A549 (cell line): Measurements from ENCODE around the gene C12orf75. TPM values are rescaled to one million over a fixed set of nuclear protein-coding genes. Genes with fewer than 3 reads are reported as not detected.
A peak's percentile ranks its signal among the peaks of the same experiment; 100 is the strongest.

Experiments used
- ATAC-seq, 2 experiments: fragments of 200-7000 bp in 1 of 2; fragments of >200 bp in 1 of 2; cut with Nextera tagmentation in 1 of 2; cut with Tn5 transposase in 1 of 2; 3 replicates each; pipeline versions ENCODE4 v1.8.0 to v1.9.1; 2018 to 2020; ENCODE audit warnings: mild to moderate bottlenecking in 1 of 2, moderate library complexity in 1 of 2
- CTCF ChIA-PET: fragments of 300-600 bp; sonication (Branson Sonifier 250); formaldehyde crosslinking; extraction: SDS; loops from one replicate; lab custom pipeline; 2021; ENCODE audit warnings: antibody characterized with exemption, inconsistent platforms; lab: Yijun Ruan, JAX
- POLR2A ChIA-PET: fragments of 350-600 bp; formaldehyde crosslinking; extraction: SDS; loops from one replicate; lab custom pipeline; 2021; ENCODE audit warnings: antibody characterized with exemption, inconsistent platforms; lab: Yijun Ruan, JAX
- DNase-seq, 2 experiments: peaks; one replicate each; pipeline versions ENCODE4 v3.0.0 to v3.0.0-alpha.2; 2011 to 2016; ENCODE audit warnings: low read depth in 1 of 2, low spot score in 1 of 2
- FAIRE-seq: peaks from 2 replicates; lab custom pipeline; 2011; peaks lifted over from hg19 to GRCh38; lab: Jason Lieb, UNC
- H3K27ac ChIP-seq, 2 experiments: fragments of >200 bp; sonication (Bioruptor Twin); formaldehyde crosslinking; 3 replicates each; pipeline ENCODE4 v1.5.1; 2016 to 2017
- H3K4me1 ChIP-seq: fragments of >200 bp; sonication (Bioruptor Twin); formaldehyde crosslinking; 3 replicates; pipeline ENCODE4 v1.6.1; 2016
- H3K4me2 ChIP-seq: fragments of >200 bp; sonication (Bioruptor Twin); formaldehyde crosslinking; 3 replicates; pipeline ENCODE4 v1.6.1; 2016
- H3K4me3 ChIP-seq: fragments of >200 bp; sonication (Bioruptor Twin); formaldehyde crosslinking; 3 replicates; pipeline ENCODE4 v1.5.1; 2016
- H3K9me3 ChIP-seq: fragments of >200 bp; sonication (Bioruptor Twin); formaldehyde crosslinking; 3 replicates; pipeline ENCODE4 v1.6.1; 2016
- BHLHE40 ChIP-seq: IDR thresholded peaks from 2 replicates; pipeline ENCODE4 v1.6.1; 2012; ENCODE audit warnings: low read depth, low read length, inconsistent platforms
- CHD2 ChIP-seq: fragments of 150-350 bp; IDR thresholded peaks from 2 replicates; pipeline ENCODE4 v1.6.1; 2014; ENCODE audit warnings: low read length; ENCODE audit not compliant: partially characterized antibody
- CHD4 ChIP-seq: fragments of 200-600 bp; sonication (generic); IDR thresholded peaks from 2 replicates; pipeline ENCODE4 v1.6.1; 2016; ENCODE audit warnings: antibody characterized with exemption, mild to moderate bottlenecking, borderline replicate concordance
- EHF ChIP-seq: fragments of 250-450 bp; sonication (Bioruptor Pico); IDR thresholded peaks from 2 replicates; pipeline ENCODE4 v1.5.0; 2020; ENCODE audit warnings: mild to moderate bottlenecking
- EHMT2 ChIP-seq: fragments of 200-600 bp; sonication (generic); IDR thresholded peaks from 2 replicates; pipeline ENCODE4 v1.6.1; 2016; ENCODE audit warnings: antibody characterized with exemption, low read depth, mild to moderate bottlenecking, moderate library complexity
- ELK1 ChIP-seq: fragments of 150-350 bp; IDR thresholded peaks from 2 replicates; pipeline ENCODE4 v1.6.1; 2014; ENCODE audit warnings: low read depth, mild to moderate bottlenecking, low read length
- EP300 ChIP-seq, 2 experiments: fragments of >200 bp; sonication (Bioruptor Twin); formaldehyde crosslinking; IDR thresholded peaks; 2 replicates in 1 of 2; 3 replicates in 1 of 2; pipeline ENCODE4 v1.6.1; 2016 to 2017
- FOSL2 ChIP-seq, 2 experiments: fragments of 450-650 bp in 1 of 2; fragments of >200 bp in 1 of 2; sonication (Bioruptor Twin) in 1 of 2; formaldehyde crosslinking; IDR thresholded peaks; 2 replicates each; pipeline versions ENCODE4 v1.5.0 to v1.6.1; 2016 to 2020; ENCODE audit warnings: mild to moderate bottlenecking in 1 of 2, moderate library complexity in 1 of 2
- HES2 ChIP-seq: fragments of >200 bp; sonication (Bioruptor Twin); formaldehyde crosslinking; IDR thresholded peaks from 2 replicates; pipeline ENCODE4 v1.6.1; 2016
- HMGXB4 ChIP-seq: fragments of 250-450 bp; sonication (Bioruptor Pico); IDR thresholded peaks from 2 replicates; pipeline ENCODE4 v1.5.0; 2021; ENCODE audit warnings: mild to moderate bottlenecking, moderate library complexity, borderline replicate concordance
- HOXA7 ChIP-seq: fragments of 250-450 bp; sonication (Bioruptor Pico); IDR thresholded peaks from 2 replicates; pipeline ENCODE4 v1.5.0; 2020; ENCODE audit warnings: mild to moderate bottlenecking, moderate library complexity
- HOXB5 ChIP-seq: fragments of 250-450 bp; sonication (Bioruptor Pico); IDR thresholded peaks from 2 replicates; pipeline ENCODE4 v1.5.0; 2020; ENCODE audit warnings: mild to moderate bottlenecking, moderate library complexity
- JUN ChIP-seq, 2 experiments: fragments of >200 bp; sonication (Bioruptor Twin); formaldehyde crosslinking; IDR thresholded peaks; 2 replicates in 1 of 2; 3 replicates in 1 of 2; pipeline ENCODE4 v1.6.1; 2016 to 2017
- JUNB ChIP-seq: fragments of >200 bp; sonication (Bioruptor Twin); formaldehyde crosslinking; IDR thresholded peaks from 2 replicates; pipeline ENCODE4 v1.6.1; 2016
- NFE2L2 ChIP-seq: fragments of 150-350 bp; conservative IDR thresholded peaks from 2 replicates; pipeline ENCODE4 v1.6.1; 2014; ENCODE audit warnings: low read length
- NR3C1 ChIP-seq: fragments of >200 bp; sonication (Bioruptor Twin); formaldehyde crosslinking; IDR thresholded peaks from 3 replicates; pipeline ENCODE4 v1.6.1; 2017
- PBX3 ChIP-seq: IDR thresholded peaks from 2 replicates; pipeline ENCODE4 v1.6.1; 2012
- PHF8 ChIP-seq: fragments of 200-600 bp; sonication (generic); IDR thresholded peaks from 2 replicates; pipeline ENCODE4 v1.6.1; 2016; ENCODE audit warnings: low read depth, mild to moderate bottlenecking, antibody characterized with exemption, moderate library complexity, borderline replicate concordance
- POLR2A ChIP-seq: IDR thresholded peaks from 2 replicates; pipeline ENCODE4 v1.6.1; 2012; ENCODE audit warnings: mild to moderate bottlenecking, low read length
- POLR2AphosphoS2 ChIP-seq: conservative IDR thresholded peaks from 2 replicates; pipeline ENCODE4 v1.6.1; 2012; ENCODE audit warnings: low read length, improper control_type of control experiment, inconsistent platforms
- RAD21 ChIP-seq, 2 experiments: fragments of >200 bp in 1 of 2; sonication (Bioruptor Twin) in 1 of 2; formaldehyde crosslinking in 1 of 2; IDR thresholded peaks in 1 of 2; conservative IDR thresholded peaks in 1 of 2; 2 replicates in 1 of 2; 3 replicates in 1 of 2; pipeline ENCODE4 v1.6.1; 2012 to 2018; ENCODE audit warnings: inconsistent platforms in 1 of 2
- RARB ChIP-seq: fragments of 250-450 bp; sonication (Bioruptor Pico); IDR thresholded peaks from 2 replicates; pipeline ENCODE4 v1.8.0; 2021; ENCODE audit warnings: mild to moderate bottlenecking, moderate library complexity
- RCOR1 ChIP-seq: fragments of 150-350 bp; IDR thresholded peaks from 2 replicates; pipeline ENCODE4 v1.6.1; 2014; ENCODE audit warnings: antibody characterized with exemption, low read length, low read depth
- RFX5 ChIP-seq: fragments of 450-650 bp; IDR thresholded peaks from 2 replicates; pipeline ENCODE4 v1.7.1; 2014; ENCODE audit warnings: antibody characterized with exemption, mild to moderate bottlenecking, moderate library complexity
- SMC3 ChIP-seq: fragments of >200 bp; sonication (Bioruptor Twin); formaldehyde crosslinking; IDR thresholded peaks from 3 replicates; pipeline ENCODE4 v1.6.1; 2018; ENCODE audit warnings: inconsistent platforms
- SREBF2 ChIP-seq: fragments of 450-650 bp; IDR thresholded peaks from 2 replicates; pipeline ENCODE4 v1.6.1; 2014; ENCODE audit warnings: mild to moderate bottlenecking, moderate library complexity
- TFCP2L1 ChIP-seq: fragments of 250-450 bp; sonication (Bioruptor Pico); IDR thresholded peaks from 2 replicates; pipeline ENCODE4 v1.5.0; 2021; ENCODE audit warnings: mild to moderate bottlenecking
- ZC3H11A ChIP-seq: fragments of 450-650 bp; IDR thresholded peaks from 2 replicates; pipeline ENCODE4 v1.6.1; 2014; ENCODE audit warnings: antibody characterized with exemption, mild to moderate bottlenecking
- ZFP36 ChIP-seq: fragments of 450-650 bp; IDR thresholded peaks from 2 replicates; pipeline ENCODE4 v1.6.1; 2014; ENCODE audit warnings: borderline replicate concordance; ENCODE audit not compliant: partially characterized antibody
- WGBS: methylation state at CpG from one replicate; pipeline ENCODE4 v1.1.6; 2017; ENCODE audit errors: missing lambda C conversion rate; 5-methylcytosine and 5-hydroxymethylcytosine counted together
- polyA plus RNA-seq, 4 experiments: library from polyadenylated mRNA; depleted of rRNA in 3 of 4; stranded (reverse); fragments of >200 nt; fragmentation: RNase III in 1 of 4; extraction: RNeasy Plus Mini Kit Qiagen cat#74134 plus additional on column Dnase treatment in 1 of 4; gene quantifications; 2 replicates in 3 of 4; 3 replicates in 1 of 4; pipeline ENCODE4 v1.2.3, GENCODE V29; 2011 to 2017
- TF ChIP-seq, protein P1 (sequence below): IDR thresholded peaks from 2 replicates; pipeline ENCODE4 v1.6.1; 2012
- TF ChIP-seq, protein P2 (sequence below): fragments of >200 bp; sonication (Bioruptor Twin); formaldehyde crosslinking; IDR thresholded peaks from 3 replicates; pipeline ENCODE4 v1.5.1; 2016
- TF ChIP-seq, protein P3 (sequence below): fragments of >200 bp; sonication (Bioruptor Twin); formaldehyde crosslinking; IDR thresholded peaks from 3 replicates; pipeline ENCODE4 v1.6.1; 2016

C12orf75 gene
- polyA plus RNA-seq, 2 of the 4 experiments (the other 2 are of a cell fraction) = 210 to 298 TPM

- no peaks in the 10 kb centered on the region for H3K9me3 ChIP-seq
- peaks cover 73% of the 10 kb centered on the region for H3K4me1 ChIP-seq
- 0 out of 3 replicates have a peak overlapping the region, but pooled peaks have one; percentile 3 for H3K4me3 ChIP-seq
- H3K4me2 ChIP-seq = peak overlapping the region; percentile 72
- peak; percentile 65 to 78 for ATAC-seq
- H3K27ac ChIP-seq = peak overlapping the region; percentile 67 to 80; a peak in 5 of 6 replicates
- 4% methylated on average over 6 of the region's 6 CpGs for WGBS
- ChIA-PET CTCF (interaction anchor here (0.9 to 1.2 kb wide), 2 partner anchors 8 to 19 kb away, joined by 3 read pairs; no protein-coding TSS in a partner anchor), POLR2A (interaction anchor here (3.1 kb wide), 1 partner anchor 121 kb away, joined by 21 read pairs; the partner anchor contains the start of gene APPL2)
- FAIRE-seq = peak; percentile 59
- DNase-seq = peak in 1 of 2 experiments; percentile 60
- TF ChIP-seq SMC3 = no peak
- TF ChIP-seq JUNB = peak; percentile 84
- TF ChIP-seq BHLHE40 = no peak
- no peak for TF ChIP-seq HES2
- TF ChIP-seq ZFP36 = no peak
- no peak for TF ChIP-seq TFCP2L1 (CRISPR knock-in tag)
- no peak for TF ChIP-seq NFE2L2
- TF ChIP-seq RARB (CRISPR knock-in tag) = no peak
- no peak for TF ChIP-seq JUN (IDR thresholded peaks at IDR 0.05)
- no peak for TF ChIP-seq EHMT2
- TF ChIP-seq, protein P1, sequence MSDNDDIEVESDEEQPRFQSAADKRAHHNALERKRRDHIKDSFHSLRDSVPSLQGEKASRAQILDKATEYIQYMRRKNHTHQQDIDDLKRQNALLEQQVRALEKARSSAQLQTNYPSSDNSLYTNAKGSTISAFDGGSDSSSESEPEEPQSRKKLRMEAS = peak; percentile 43
- TF ChIP-seq EP300 (IDR thresholded peaks at IDR 0.05) = peak in 1 of 2 experiments; percentile 64; a peak in 1 of 5 replicates
- TF ChIP-seq SREBF2 = no peak
- TF ChIP-seq PBX3 = no peak
- TF ChIP-seq CHD4 = no peak
- TF ChIP-seq NR3C1 = no peak
- no peak for TF ChIP-seq POLR2A
- TF ChIP-seq ELK1 = no peak
- no peak for TF ChIP-seq RFX5
- TF ChIP-seq HOXB5 = no peak
- TF ChIP-seq HMGXB4 = no peak
- TF ChIP-seq RCOR1 = no peak
- no peak for TF ChIP-seq POLR2AphosphoS2
- no peak for TF ChIP-seq ZC3H11A
- TF ChIP-seq, protein P2, sequence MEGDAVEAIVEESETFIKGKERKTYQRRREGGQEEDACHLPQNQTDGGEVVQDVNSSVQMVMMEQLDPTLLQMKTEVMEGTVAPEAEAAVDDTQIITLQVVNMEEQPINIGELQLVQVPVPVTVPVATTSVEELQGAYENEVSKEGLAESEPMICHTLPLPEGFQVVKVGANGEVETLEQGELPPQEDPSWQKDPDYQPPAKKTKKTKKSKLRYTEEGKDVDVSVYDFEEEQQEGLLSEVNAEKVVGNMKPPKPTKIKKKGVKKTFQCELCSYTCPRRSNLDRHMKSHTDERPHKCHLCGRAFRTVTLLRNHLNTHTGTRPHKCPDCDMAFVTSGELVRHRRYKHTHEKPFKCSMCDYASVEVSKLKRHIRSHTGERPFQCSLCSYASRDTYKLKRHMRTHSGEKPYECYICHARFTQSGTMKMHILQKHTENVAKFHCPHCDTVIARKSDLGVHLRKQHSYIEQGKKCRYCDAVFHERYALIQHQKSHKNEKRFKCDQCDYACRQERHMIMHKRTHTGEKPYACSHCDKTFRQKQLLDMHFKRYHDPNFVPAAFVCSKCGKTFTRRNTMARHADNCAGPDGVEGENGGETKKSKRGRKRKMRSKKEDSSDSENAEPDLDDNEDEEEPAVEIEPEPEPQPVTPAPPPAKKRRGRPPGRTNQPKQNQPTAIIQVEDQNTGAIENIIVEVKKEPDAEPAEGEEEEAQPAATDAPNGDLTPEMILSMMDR = no peak
- TF ChIP-seq RAD21 (conservative IDR thresholded peaks at IDR 0.05 in 1 of 2, IDR thresholded peaks at IDR 0.05 in 1 of 2) = no peak
- no peak for TF ChIP-seq CHD2
- no peak for TF ChIP-seq PHF8
- peak; percentile 80 for TF ChIP-seq FOSL2 (IDR thresholded peaks at IDR 0.05)
- TF ChIP-seq FOSL2 (CRISPR knock-in tag; IDR thresholded peaks at IDR 0.05) = peak; percentile 44
- TF ChIP-seq HOXA7 = no peak
- TF ChIP-seq, protein P3, sequence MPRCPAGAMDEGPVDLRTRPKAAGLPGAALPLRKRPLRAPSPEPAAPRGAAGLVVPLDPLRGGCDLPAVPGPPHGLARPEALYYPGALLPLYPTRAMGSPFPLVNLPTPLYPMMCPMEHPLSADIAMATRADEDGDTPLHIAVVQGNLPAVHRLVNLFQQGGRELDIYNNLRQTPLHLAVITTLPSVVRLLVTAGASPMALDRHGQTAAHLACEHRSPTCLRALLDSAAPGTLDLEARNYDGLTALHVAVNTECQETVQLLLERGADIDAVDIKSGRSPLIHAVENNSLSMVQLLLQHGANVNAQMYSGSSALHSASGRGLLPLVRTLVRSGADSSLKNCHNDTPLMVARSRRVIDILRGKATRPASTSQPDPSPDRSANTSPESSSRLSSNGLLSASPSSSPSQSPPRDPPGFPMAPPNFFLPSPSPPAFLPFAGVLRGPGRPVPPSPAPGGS = no peak
- TF ChIP-seq EHF (CRISPR knock-in tag) = no peak
Observed at GRCh38 chr12:105357162-105357691, 26.7 kb downstream of the C12orf75 start.
